Gastroesophageal sphincter (tissue), 3 donors: Measurements from ENCODE around the gene MUC5AC.

Source experiments
- CTCF ChIP-seq, 4 experiments: fragments of 200-600 bp in 2 of 4; fragments of 450-650 bp in 2 of 4; sonication (generic) in 1 of 4; IDR thresholded peaks; one replicate each; pipeline ENCODE4 v1.5.1; 2017 to 2019; ENCODE audit warnings: antibody characterized with exemption in 4 of 4, mild to moderate bottlenecking in 2 of 4, moderate library complexity in 2 of 4
- POLR2A ChIP-seq, 2 donors: fragments of 450-650 bp; IDR thresholded peaks; one replicate each; pipeline ENCODE4 v1.6.1; 2017; ENCODE audit warnings: antibody characterized with exemption in 2 of 2, mild to moderate bottlenecking in 2 of 2, moderate library complexity in 1 of 2

- TF ChIP-seq CTCF (IDR thresholded peaks at IDR 0.05) = no peak
- TF ChIP-seq POLR2A (IDR thresholded peaks at IDR 0.05) = no peak
Measured at GRCh38 chr11:1230456-1231395, 73.0 kb downstream of the MUC5AC start.
